Spleen (tissue), 11 donors: ENCODE results near the gene PTGS1. TPM values are rescaled to one million over a fixed set of nuclear protein-coding genes. Genes with fewer than 3 reads are reported as not detected.

ENCODE experiments used
- DNase-seq: peaks from one replicate; pipeline ENCODE4 v3.0.0-alpha.2; 2020
- H3K27ac ChIP-seq, 8 donors: fragments of 200-600 bp; sonication (generic) in 7 of 8; 1 replicate in 4 of 8; 2 replicates in 4 of 8; pipeline versions ENCODE4 v1.5.0 to v1.8.0; 2016 to 2021; ENCODE audit warnings: inconsistent platforms in 4 of 8, mild to moderate bottlenecking in 4 of 8, moderate library complexity in 1 of 8
- H3K27me3 ChIP-seq, 7 donors: fragments of 200-600 bp; sonication (generic) in 6 of 7; replicated peaks in 1 of 7; 1 replicate in 4 of 7; 2 replicates in 3 of 7; pipeline versions ENCODE4 v1.5.0 to v1.8.0; 2016 to 2021; ENCODE audit warnings: inconsistent platforms in 3 of 7, mild to moderate bottlenecking in 1 of 7
- H3K36me3 ChIP-seq, 6 donors: fragments of 200-600 bp; sonication (generic) in 5 of 6; 1 replicate in 4 of 6; 2 replicates in 2 of 6; pipeline versions ENCODE4 v1.5.0 to v1.8.0; 2016 to 2021; ENCODE audit warnings: inconsistent platforms in 2 of 6
- H3K4me1 ChIP-seq, 6 donors: fragments of 200-600 bp; sonication (generic) in 5 of 6; 1 replicate in 3 of 6; 2 replicates in 3 of 6; pipeline versions ENCODE4 v1.5.0 to v1.8.0; 2016 to 2021; ENCODE audit warnings: inconsistent platforms in 3 of 6
- H3K4me3 ChIP-seq, 8 donors: fragments of 200-600 bp; sonication (generic) in 7 of 8; 1 replicate in 4 of 8; 2 replicates in 4 of 8; pipeline versions ENCODE4 v1.5.0 to v1.8.0; 2016 to 2021; ENCODE audit warnings: inconsistent platforms in 4 of 8, mild to moderate bottlenecking in 4 of 8, moderate library complexity in 2 of 8
- H3K9me3 ChIP-seq, 8 donors: fragments of 200-600 bp; sonication (generic) in 7 of 8; 1 replicate in 4 of 8; 2 replicates in 4 of 8; pipeline versions ENCODE4 v1.5.0 to v1.8.0; 2016 to 2021; ENCODE audit warnings: inconsistent platforms in 4 of 8
- POLR2A ChIP-seq, 3 donors: fragments of 450-650 bp; IDR thresholded peaks; one replicate each; pipeline ENCODE4 v1.5.1; 2017; ENCODE audit warnings: antibody characterized with exemption in 3 of 3, mild to moderate bottlenecking in 1 of 3
- POLR2AphosphoS5 ChIP-seq, 3 donors: sonication (generic); formaldehyde crosslinking; IDR thresholded peaks; one replicate each; pipeline ENCODE4 v1.5.1; 2017; ENCODE audit warnings: antibody characterized with exemption in 3 of 3
- WGBS, 5 donors: extraction: QIAGEN DNeasy Blood & Tissue Kit in 3 of 5; methylation state at CpG; one replicate each; pipeline versions ENCODE4 v1.1.5 to v1.1.7; 2013 to 2018; 5-methylcytosine and 5-hydroxymethylcytosine counted together
- intact Hi-C: fragments of 100-400 bp; cut with DNase I; formaldehyde crosslinking; loops from one replicate; pipeline ENCODE4 v1.15.0; 2023; ENCODE audit warnings: low total_unique reads
- polyA plus RNA-seq, 3 donors: library from polyadenylated mRNA; stranded (reverse); fragments of 200-250 nt; gene quantifications; one replicate each; pipeline ENCODE4 v1.2.1, GENCODE V29; 2013
- total RNA-seq, 7 donors: library from RNA; depleted of rRNA in 3 of 7; stranded (reverse); fragments of >200 nt in 3 of 7; fragmentation: NEBNext Ultra II Directional in 4 of 7; extraction: Animal tissue kit (Norgen Biotek cat#: 25700) in 4 of 7; gene quantifications; one replicate each; pipeline versions ENCODE4 v1.1.0 to v1.2.1, GENCODE V29; 2016 to 2021
- TF ChIP-seq, protein P1 (sequence below), 11 experiments: fragments of 200-600 bp in 7 of 11; fragments of 450-650 bp in 4 of 11; sonication (generic) in 4 of 11; IDR thresholded peaks in 8 of 11; conservative IDR thresholded peaks in 3 of 11; 1 replicate in 7 of 11; 2 replicates in 4 of 11; pipeline versions ENCODE4 v1.4.0 to v1.8.0; 2016 to 2021; ENCODE audit warnings: antibody characterized with exemption in 11 of 11, inconsistent platforms in 4 of 11, mild to moderate bottlenecking in 1 of 11
- donor health status: healthy with polysubstance abuse.
- donor health status: DM: no; HTN: no; CAD: no; lungs with moderate emphysema.
- donor health status: DM: no; HTN: no; CAD: no.
- donor health status: Bipolar disorder and iron deficiency.
- donor health status: healthy.
- donor health status: DM: no; HTN: no; CAD: no.
- donor health status: DM: yes; HTN: yes; CAD: no.

Gene PTGS1
- total and polyA plus RNA-seq, 10 donors, result 2.8 to 18.6 (median 13.9) TPM

DNA sequence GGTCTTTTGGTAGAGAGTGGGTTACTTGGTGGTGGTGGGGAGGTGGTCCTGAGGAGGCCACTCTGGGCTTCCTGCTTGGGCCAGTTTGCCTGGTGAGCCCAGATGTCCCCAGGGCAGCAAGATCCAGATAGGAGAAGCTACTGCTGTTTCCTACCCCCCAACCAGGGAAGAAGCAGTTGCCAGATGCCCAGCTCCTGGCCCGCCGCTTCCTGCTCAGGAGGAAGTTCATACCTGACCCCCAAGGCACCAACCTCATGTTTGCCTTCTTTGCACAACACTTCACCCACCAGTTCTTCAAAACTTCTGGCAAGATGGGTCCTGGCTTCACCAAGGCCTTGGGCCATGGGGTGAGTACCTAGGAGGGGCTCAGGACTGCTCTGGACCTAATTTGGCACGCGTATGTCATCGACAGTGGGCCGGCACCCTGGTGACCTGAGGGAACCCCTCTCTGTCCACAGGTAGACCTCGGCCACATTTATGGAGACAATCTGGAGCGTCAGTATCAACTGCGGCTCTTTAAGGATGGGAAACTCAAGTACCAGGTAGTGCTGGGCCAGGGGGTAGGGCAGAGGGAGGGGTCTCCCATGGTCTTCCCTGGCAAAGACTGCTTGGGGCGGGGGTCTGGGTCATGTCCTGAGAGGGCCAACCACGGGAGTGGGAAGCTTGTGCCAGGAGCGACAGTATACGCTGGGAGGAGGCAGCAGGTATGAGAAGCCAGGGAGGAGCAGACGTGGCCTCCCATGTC lies 10.6 kb downstream of the PTGS1 start:
- H3K4me3 ChIP-seq, result no peak overlapping the region
- peaks cover 0 to 12% (median 8%) of the 10 kb centered on the region in 8 donors for H3K9me3 ChIP-seq
- WGBS, 5 donors, result 91 to 96% (median 92%) methylated on average over 14 of the region's 14 CpGs
- H3K27me3 ChIP-seq, result no peaks in the 10 kb centered on the region
- intact Hi-C loops, result no loop called here
- peaks cover 8 to 18% (median 16%) of the 10 kb centered on the region in 6 donors for H3K4me1 ChIP-seq
- H3K36me3 ChIP-seq, result peaks cover 0 to 40% (median 6%) of the 10 kb centered on the region in 6 donors
- DNase-seq, result no peak
- TF ChIP-seq POLR2AphosphoS5 (IDR thresholded peaks at IDR 0.05), result no peak
- TF ChIP-seq POLR2A (IDR thresholded peaks at IDR 0.05), result no peak
- TF ChIP-seq, protein P1, sequence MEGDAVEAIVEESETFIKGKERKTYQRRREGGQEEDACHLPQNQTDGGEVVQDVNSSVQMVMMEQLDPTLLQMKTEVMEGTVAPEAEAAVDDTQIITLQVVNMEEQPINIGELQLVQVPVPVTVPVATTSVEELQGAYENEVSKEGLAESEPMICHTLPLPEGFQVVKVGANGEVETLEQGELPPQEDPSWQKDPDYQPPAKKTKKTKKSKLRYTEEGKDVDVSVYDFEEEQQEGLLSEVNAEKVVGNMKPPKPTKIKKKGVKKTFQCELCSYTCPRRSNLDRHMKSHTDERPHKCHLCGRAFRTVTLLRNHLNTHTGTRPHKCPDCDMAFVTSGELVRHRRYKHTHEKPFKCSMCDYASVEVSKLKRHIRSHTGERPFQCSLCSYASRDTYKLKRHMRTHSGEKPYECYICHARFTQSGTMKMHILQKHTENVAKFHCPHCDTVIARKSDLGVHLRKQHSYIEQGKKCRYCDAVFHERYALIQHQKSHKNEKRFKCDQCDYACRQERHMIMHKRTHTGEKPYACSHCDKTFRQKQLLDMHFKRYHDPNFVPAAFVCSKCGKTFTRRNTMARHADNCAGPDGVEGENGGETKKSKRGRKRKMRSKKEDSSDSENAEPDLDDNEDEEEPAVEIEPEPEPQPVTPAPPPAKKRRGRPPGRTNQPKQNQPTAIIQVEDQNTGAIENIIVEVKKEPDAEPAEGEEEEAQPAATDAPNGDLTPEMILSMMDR (IDR thresholded peaks at IDR 0.05 in 8 of 11, conservative IDR thresholded peaks at IDR 0.05 in 3 of 11), result no peak
- no peak overlapping the region for H3K27ac ChIP-seq

DNA sequence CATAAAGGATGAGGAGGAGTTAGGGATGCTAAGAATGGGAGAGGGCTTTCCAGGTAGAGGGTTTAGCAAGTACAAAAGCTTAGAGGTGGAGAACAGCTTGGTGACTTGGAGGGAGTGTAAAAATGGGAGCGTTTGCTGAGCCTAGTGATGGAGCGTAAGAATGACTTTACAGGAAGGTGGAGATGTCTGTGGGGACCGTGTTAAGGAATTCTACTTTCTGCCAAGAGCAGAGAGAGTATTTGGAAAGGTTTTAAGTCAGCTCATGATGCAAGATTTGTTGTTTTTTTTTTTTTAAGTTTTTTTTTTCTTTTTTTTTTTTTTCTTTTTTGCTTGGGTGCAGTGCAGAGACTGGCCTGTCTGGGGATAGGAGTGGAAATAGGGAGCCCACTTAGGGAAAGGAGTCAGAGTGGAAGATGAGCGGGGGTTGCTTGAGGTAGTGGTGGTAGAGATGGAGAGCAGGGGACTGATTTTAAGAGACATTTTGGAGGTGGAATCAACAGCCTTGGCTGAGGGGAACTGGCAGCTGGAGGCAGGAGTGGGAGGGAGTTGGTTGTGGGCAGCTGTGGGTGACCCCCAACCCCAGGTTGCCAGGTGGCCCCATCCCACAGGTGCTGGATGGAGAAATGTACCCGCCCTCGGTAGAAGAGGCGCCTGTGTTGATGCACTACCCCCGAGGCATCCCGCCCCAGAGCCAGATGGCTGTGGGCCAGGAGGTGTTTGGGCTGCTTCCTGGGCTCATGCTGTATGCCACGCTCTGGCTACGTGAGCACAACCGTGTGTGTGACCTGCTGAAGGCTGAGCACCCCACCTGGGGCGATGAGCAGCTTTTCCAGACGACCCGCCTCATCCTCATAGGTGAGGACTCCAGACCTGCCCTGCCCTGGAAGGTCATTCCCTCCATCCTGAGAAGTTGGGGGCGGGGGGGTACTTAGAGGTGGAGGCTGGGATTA lies 12.4 kb downstream of the PTGS1 start:
- Histone ChIP-seq H3K4me1 (peaks cover 0 to under 1% (median 0%) of the 10 kb centered on the region in 6 donors), H3K36me3 (peaks cover 0 to 54% (median 6%) of the 10 kb centered on the region in 6 donors), H3K27ac (no peak overlapping the region), H3K27me3 (no peaks in the 10 kb centered on the region), H3K9me3 (peaks cover 0 to 12% (median 8%) of the 10 kb centered on the region in 8 donors), H3K4me3 (no peak overlapping the region)
- no peak for DNase-seq
- TF ChIP-seq, protein P1 (IDR thresholded peaks at IDR 0.05 in 8 of 11, conservative IDR thresholded peaks at IDR 0.05 in 3 of 11), result no peak
- TF ChIP-seq POLR2A (IDR thresholded peaks at IDR 0.05) (no peak), POLR2AphosphoS5 (IDR thresholded peaks at IDR 0.05) (no peak)
- intact Hi-C loops, result no loop called here
- WGBS, 5 donors, result 81 to 88% (median 85%) methylated on average over 13 to 16 of the region's 16 CpGs

DNA sequence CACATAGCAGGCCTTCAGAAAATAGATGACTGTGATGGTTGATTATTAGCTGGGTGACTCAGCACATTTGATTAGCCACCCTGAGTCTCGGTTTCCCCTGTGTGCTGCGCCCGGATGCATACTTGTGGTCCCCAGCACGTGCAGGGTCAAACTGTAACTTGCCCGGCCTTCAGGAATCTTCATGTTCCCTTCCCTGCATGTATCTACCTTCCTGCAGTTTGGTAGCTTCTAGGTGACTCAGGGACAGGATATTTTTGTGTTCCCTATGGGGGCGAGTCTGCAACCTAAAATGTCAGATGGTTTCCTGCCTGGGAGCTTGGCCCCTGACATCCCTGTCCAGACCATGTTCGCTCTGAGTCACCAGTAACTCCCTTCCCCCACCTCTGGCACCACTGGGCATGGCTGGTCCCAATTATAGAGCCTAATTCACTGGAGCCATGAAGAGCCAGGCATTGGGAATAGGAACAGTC lies 13.2 kb downstream of the PTGS1 start:
- no peak for DNase-seq
- Histone ChIP-seq H3K9me3 (peaks cover 0 to 11% (median 8%) of the 10 kb centered on the region in 8 donors), H3K36me3 (peaks cover 0 to 46% (median 6%) of the 10 kb centered on the region in 6 donors), H3K27me3 (no peaks in the 10 kb centered on the region), H3K27ac (no peak overlapping the region), H3K4me1 (peaks cover 0 to 8% (median 0%) of the 10 kb centered on the region in 6 donors), H3K4me3 (no peak overlapping the region)
- 82 to 84% (median 83%) methylated on average over 7 of the region's 7 CpGs for WGBS, 5 donors
- intact Hi-C loops, result no loop called here
- TF ChIP-seq, protein P1 (IDR thresholded peaks at IDR 0.05 in 8 of 11, conservative IDR thresholded peaks at IDR 0.05 in 3 of 11), result no peak
- TF ChIP-seq POLR2A (IDR thresholded peaks at IDR 0.05), result no peak
- TF ChIP-seq POLR2AphosphoS5 (IDR thresholded peaks at IDR 0.05), result no peak
